GM23338 (cell line): ENCODE results near the gene ZNF740. TPM values are rescaled to one million over a fixed set of nuclear protein-coding genes. Genes with fewer than 3 reads are reported as not detected.

Experiments used
- ATAC-seq: fragments of 200-7000 bp; cut with Tn5 transposase; 3 replicates; pipeline ENCODE4 v1.9.1; 2020
- DNase-seq: peaks from one replicate; pipeline ENCODE4 v3.0.0-alpha.2; 2015; ENCODE audit warnings: low spot score
- H2AFZ ChIP-seq: fragments of 200-600 bp; sonication (generic); 2 replicates; pipeline ENCODE4 v1.8.0; 2016; ENCODE audit warnings: antibody characterized with exemption, mild to moderate bottlenecking, moderate library complexity
- H3F3A ChIP-seq: fragments of 200-600 bp; sonication (generic); replicated peaks from 2 replicates; pipeline ENCODE4 v1.8.0; 2017; ENCODE audit warnings: antibody characterized with exemption, mixed run types, low read depth
- H3K27ac ChIP-seq: fragments of 200-600 bp; sonication (generic); 2 replicates; pipeline ENCODE4 v1.6.1; 2016; ENCODE audit warnings: low read depth
- H3K27me3 ChIP-seq: fragments of 200-600 bp; sonication (generic); 2 replicates; pipeline ENCODE4 v1.8.0; 2016; ENCODE audit warnings: mild to moderate bottlenecking, mixed run types, moderate library complexity; ENCODE audit not compliant: insufficient read depth
- H3K36me3 ChIP-seq: fragments of 200-600 bp; sonication (generic); 2 replicates; pipeline ENCODE4 v1.8.0; 2016; ENCODE audit warnings: mild to moderate bottlenecking; ENCODE audit not compliant: insufficient read depth
- H3K4me1 ChIP-seq: fragments of 200-600 bp; sonication (generic); 2 replicates; pipeline ENCODE4 v1.8.0; 2016; ENCODE audit warnings: mild to moderate bottlenecking, moderate library complexity; ENCODE audit not compliant: insufficient read depth
- H3K4me2 ChIP-seq: fragments of 200-600 bp; sonication (generic); 2 replicates; pipeline ENCODE4 v1.7.1; 2017; ENCODE audit warnings: mixed run types
- H3K4me3 ChIP-seq: fragments of 200-600 bp; sonication (generic); 2 replicates; pipeline ENCODE4 v1.6.1; 2016; ENCODE audit warnings: mixed run types
- H3K79me2 ChIP-seq: fragments of 200-600 bp; sonication (generic); replicated peaks from 2 replicates; pipeline ENCODE4 v1.8.0; 2017; ENCODE audit warnings: mild to moderate bottlenecking; ENCODE audit not compliant: insufficient read depth
- H3K9me2 ChIP-seq: fragments of 200-600 bp; sonication (generic); 2 replicates; pipeline ENCODE4 v1.8.0; 2017; ENCODE audit not compliant: insufficient read depth
- H4K20me1 ChIP-seq: fragments of 200-600 bp; sonication (generic); replicated peaks from 2 replicates; pipeline ENCODE4 v1.8.0; 2017; ENCODE audit warnings: mild to moderate bottlenecking; ENCODE audit not compliant: insufficient read depth
- H3K27ac Mint-ChIP-seq: 2 replicates; pipeline ENCODE4 v1.8.0; 2020; ENCODE audit warnings: inconsistent platforms, mild to moderate bottlenecking, moderate library complexity, mixed read lengths
- H3K27me3 Mint-ChIP-seq: 3 replicates; pipeline ENCODE4 v1.8.0; 2022; ENCODE audit warnings: low read depth, mild to moderate bottlenecking, moderate library complexity, mixed read lengths, inconsistent platforms; ENCODE audit not compliant: insufficient read depth, poor library complexity
- H3K36me3 Mint-ChIP-seq: 3 replicates; pipeline ENCODE4 v1.8.0; 2021; ENCODE audit warnings: low read depth, mild to moderate bottlenecking, inconsistent platforms, moderate library complexity, mixed read lengths
- H3K4me1 Mint-ChIP-seq: 3 replicates; pipeline ENCODE4 v1.8.0; 2020; ENCODE audit warnings: mild to moderate bottlenecking, inconsistent platforms, mixed read lengths
- H3K4me3 Mint-ChIP-seq: 3 replicates; pipeline ENCODE4 v1.8.0; 2021; ENCODE audit warnings: moderate library complexity, mild to moderate bottlenecking, inconsistent platforms, mixed read lengths
- H3K9me3 Mint-ChIP-seq: 3 replicates; pipeline ENCODE4 v1.8.0; 2020; ENCODE audit warnings: moderate library complexity, mild to moderate bottlenecking, inconsistent platforms, mixed read lengths
- CTCF ChIP-seq, 2 experiments: fragments of 200-600 bp in 1 of 2; sonication (generic) in 1 of 2; conservative IDR thresholded peaks; 2 replicates each; pipeline versions ENCODE4 v1.5.1 to v1.6.1; 2016 to 2017; ENCODE audit warnings: antibody characterized with exemption in 2 of 2, low read depth in 2 of 2, mild to moderate bottlenecking in 2 of 2, moderate library complexity in 1 of 2
- ETS1 ChIP-seq: IDR thresholded peaks from 2 replicates; pipeline ENCODE4 v1.6.1; 2016; ENCODE audit warnings: antibody characterized with exemption
- EZH2 ChIP-seq: fragments of 200-600 bp; sonication (generic); IDR thresholded peaks from one replicate; pipeline ENCODE4 v1.8.0; 2017; ENCODE audit warnings: antibody characterized with exemption, mild to moderate bottlenecking, low read depth; ENCODE audit not compliant: unreplicated experiment
- JUNB ChIP-seq: IDR thresholded peaks from one replicate; pipeline ENCODE4 v1.6.1; 2016; ENCODE audit warnings: antibody characterized with exemption; ENCODE audit not compliant: unreplicated experiment
- NANOG ChIP-seq: IDR thresholded peaks from 2 replicates; pipeline ENCODE4 v1.6.1; 2016; ENCODE audit warnings: antibody characterized with exemption, borderline replicate concordance
- REST ChIP-seq: IDR thresholded peaks from one replicate; pipeline ENCODE4 v1.6.1; 2018; ENCODE audit warnings: antibody characterized with exemption; ENCODE audit not compliant: unreplicated experiment
- STAT1 ChIP-seq: IDR thresholded peaks from one replicate; pipeline ENCODE4 v1.6.1; 2016; ENCODE audit warnings: antibody characterized with exemption; ENCODE audit not compliant: unreplicated experiment
- ZNF331 ChIP-seq: fragments of 250-450 bp; sonication (Bioruptor Pico); IDR thresholded peaks from 2 replicates; pipeline ENCODE4 v1.5.0; 2020; ENCODE audit warnings: low read depth, mild to moderate bottlenecking, moderate library complexity
- ZNF462 ChIP-seq: fragments of 250-450 bp; sonication (Bioruptor Pico); IDR thresholded peaks from 2 replicates; pipeline ENCODE4 v1.5.0; 2020; ENCODE audit warnings: mild to moderate bottlenecking, moderate library complexity
- polyA plus RNA-seq: library from polyadenylated mRNA; unstranded; fragments of >200 nt; fragmentation: Nextera tagmentation; extraction: Ambion mirVana; gene quantifications from 2 replicates; pipeline ENCODE4 v1.2.1, GENCODE V29; 2016
- total RNA-seq: library from RNA; depleted of rRNA; stranded (reverse); fragments of >200 nt; shearing (Covaris generic); gene quantifications from 2 replicates; pipeline ENCODE4 v1.2.3, GENCODE V29; 2014

The ZNF740 gene
- total and polyA plus RNA-seq, 2 experiments from 2014 or later = 2.6 to 13.0 TPM

- no peaks in the 10 kb centered on the region for H3K9me2 ChIP-seq
- H3K36me3 ChIP-seq = peaks cover 20% of the 10 kb centered on the region
- H4K20me1 ChIP-seq = peaks cover 13% of the 10 kb centered on the region
- H3K27ac ChIP-seq = peak overlapping the region; percentile 72; the same call in 1 of the 2 replicates
- peaks cover 20% of the 10 kb centered on the region for H3K79me2 ChIP-seq
- ATAC-seq (peak; percentile 61), DNase-seq (peak; percentile 92)
- no peak overlapping the region; the same call in 1 of the 2 replicates for H3K27ac Mint-ChIP-seq
- H3K27me3 Mint-ChIP-seq = peaks cover 27% of the 10 kb centered on the region
- TF ChIP-seq EZH2 = no peak
- TF ChIP-seq CTCF (conservative IDR thresholded peaks at IDR 0.05; ENCODE audit: low read depth in 2 of 2) = peak; percentile 89 to 99
- TF ChIP-seq ZNF331 (CRISPR knock-in tag) = no peak
- no peak for TF ChIP-seq ETS1
- no peak for TF ChIP-seq REST
- TF ChIP-seq NANOG = no peak
- no peak for TF ChIP-seq STAT1
- no peak for TF ChIP-seq ZNF462
- no peak for TF ChIP-seq JUNB
- peak overlapping the region; percentile 91 for H3K4me2 ChIP-seq
- H3K4me3 ChIP-seq = 0 out of 2 replicates have a peak overlapping the region, but pooled peaks have one; percentile 13
- H3K4me3 Mint-ChIP-seq = peak overlapping the region; percentile 4; the same call in 1 of the 3 replicates
- no peaks in the 10 kb centered on the region for H3K27me3 ChIP-seq
- peaks cover 39% of the 10 kb centered on the region for H3F3A ChIP-seq
- H3K4me1 Mint-ChIP-seq = peaks cover 62% of the 10 kb centered on the region
- H3K9me3 Mint-ChIP-seq = no peaks in the 10 kb centered on the region
- peaks cover 65% of the 10 kb centered on the region for H3K36me3 Mint-ChIP-seq
- peaks cover 44% of the 10 kb centered on the region for H3K4me1 ChIP-seq
- H2AFZ ChIP-seq = no peak overlapping the region
Observed at GRCh38 chr12:53213348-53213747, 32.8 kb downstream of the ZNF740 start.
